GM21360 (cell line): ENCODE data around the gene ZNF665.
"Not testable (repeated sequence)": the region's sequence is repeated elsewhere in the genome, so short reads cannot be mapped to it uniquely, and the experiment has no call there.

Experiments
- ATAC-seq: cut with Tn5 transposase; IDR thresholded peaks from one replicate; pipeline ENCODE4 v1.9.1; 2021; ENCODE audit warnings: mild to moderate bottlenecking, moderate library complexity; ENCODE audit not compliant: unreplicated experiment

The ZNF665 gene

DNA sequence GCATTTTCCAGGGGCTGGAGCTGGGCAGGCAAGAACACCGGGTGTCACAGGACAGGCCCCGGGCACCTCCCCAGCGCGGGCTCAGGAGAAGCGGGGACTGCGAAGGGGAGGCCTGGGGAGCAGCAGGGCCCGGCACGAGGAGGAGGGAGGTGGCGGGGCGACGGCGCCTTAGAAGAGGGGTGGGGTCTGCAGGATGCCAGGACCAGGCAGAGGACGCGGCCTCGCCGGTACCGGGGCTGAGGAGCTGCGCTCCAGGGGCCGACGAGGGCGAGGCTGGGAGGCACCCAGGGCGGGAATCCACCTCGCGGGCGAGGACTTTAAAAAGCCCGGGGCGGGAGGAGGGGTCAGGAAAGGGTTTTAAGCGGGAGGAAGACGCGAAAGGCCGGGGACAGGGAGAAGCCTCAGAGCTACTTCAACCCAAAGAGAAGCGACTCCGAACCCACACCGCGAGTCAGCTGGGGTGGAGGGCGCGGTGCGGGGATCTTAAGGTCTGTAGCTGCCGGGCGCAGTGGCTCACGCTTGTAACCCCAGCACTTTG is 35.0 kb downstream of the ZNF665 start:
- no peak for ATAC-seq

DNA sequence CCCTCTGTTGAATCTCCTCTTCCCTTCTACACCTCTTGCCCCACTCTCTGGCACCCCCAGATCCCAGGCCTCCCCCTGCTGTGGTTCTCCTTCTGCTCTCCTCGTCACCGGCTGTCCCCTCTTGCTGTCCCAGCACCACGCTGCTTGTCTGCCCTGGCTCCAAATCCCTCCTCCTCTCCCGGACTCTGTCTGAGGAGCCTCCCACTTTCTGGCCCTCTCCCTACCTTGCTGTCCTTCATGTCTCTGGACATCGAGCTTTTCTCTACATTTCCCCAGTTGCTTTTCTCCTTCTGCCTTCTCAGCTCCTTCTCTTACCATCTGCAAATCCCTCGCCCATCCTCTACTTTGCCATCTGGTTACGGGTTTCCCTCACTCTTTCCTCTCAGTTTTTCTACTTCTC is 35.5 kb downstream of the ZNF665 start:
- no peak for ATAC-seq

DNA sequence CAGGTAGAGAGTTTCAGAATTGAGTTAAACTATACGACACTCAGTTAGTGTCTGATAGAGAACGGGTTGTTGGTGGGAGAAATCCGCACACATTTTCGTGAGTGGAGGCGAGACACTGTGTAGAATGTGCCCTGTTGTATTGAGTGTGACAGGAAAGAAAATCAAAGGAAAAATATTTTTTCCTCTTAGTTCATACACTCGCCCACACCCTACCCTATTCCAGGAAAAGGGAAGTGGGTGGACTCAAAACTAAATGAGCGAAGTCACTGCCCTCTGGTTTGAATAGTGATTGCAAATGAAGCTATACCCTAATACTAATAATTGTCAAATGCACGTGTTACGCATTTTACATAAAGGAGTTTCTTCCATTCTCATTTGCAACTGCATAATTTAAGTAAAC is 36.3 kb downstream of the ZNF665 start:
- ATAC-seq, result no peak

DNA sequence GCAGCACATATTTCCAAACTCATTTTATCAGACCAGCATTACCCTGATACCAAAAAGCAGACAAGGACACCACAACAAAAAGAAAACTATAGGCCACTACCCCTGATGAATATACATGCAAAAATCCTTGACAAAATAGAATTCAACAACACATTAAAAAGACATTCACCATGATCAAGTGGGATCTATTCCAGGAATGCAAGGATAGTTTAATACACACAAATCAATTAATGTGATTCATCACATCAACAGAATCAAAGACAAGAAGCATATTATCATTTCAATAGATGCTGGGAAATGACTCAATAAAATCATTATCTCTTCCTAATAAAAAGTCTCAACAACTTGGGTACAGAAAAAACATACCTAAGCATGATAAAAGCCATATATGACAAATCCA is 45.5 kb downstream of the ZNF665 start:
- ATAC-seq, result no peak

- no peak for ATAC-seq
These were observed 52.8 kb downstream of the ZNF665 start for GRCh38 chr19:53140351-53140750.

DNA sequence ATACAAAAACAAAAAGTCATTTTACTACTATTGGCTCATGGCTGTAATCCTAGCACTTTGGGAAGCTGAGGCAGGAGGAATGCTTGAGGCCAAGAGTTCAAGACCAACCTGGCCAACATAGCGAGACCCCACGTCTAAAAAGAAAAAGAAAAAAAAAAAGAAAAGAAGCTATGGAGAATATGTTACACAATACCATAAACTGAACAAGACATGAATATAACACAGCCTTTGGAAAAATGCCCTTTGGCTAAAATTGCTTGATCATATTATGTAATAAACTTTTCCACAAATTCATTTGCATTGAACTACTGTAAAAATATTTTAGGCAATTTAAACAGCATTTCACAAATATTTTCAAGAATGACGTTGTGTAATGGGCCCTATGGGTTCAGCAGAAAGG is 56.7 kb downstream of the ZNF665 start:
- no peak for ATAC-seq

GRCh38 chr19:53132141-53132991 is 60.8 kb downstream of the ZNF665 start, which contains the start of gene ZNF415:
Gene ZNF415 (minus strand): TSS chr19:53132910. CDS start chr19:53122676, 10,234 bp downstream.
- no peak for ATAC-seq

DNA sequence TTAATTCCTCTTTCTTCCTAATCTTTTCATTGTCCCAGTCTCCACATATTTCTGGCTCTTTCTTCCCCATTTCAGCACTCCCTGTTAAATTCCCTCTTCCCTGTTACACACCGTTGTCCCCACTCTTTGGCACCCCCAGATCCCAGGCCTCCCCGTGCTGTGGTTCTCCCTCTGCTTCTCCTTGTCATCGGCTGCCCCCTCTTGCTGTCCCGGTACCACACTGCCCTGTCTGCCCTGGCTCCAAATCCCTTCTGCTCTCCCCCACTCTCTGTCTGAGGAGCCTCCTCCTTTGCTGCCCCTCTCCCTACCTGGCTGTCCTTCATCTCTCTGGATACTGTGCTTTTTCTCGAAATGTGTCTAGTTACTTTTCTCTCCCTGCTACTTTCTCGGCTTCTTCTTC is 61.4 kb downstream of the ZNF665 start:
- no peak for ATAC-seq

GRCh38 chr19:53131085-53131590 is 62.0 kb downstream of the ZNF665 start:
- no peak for ATAC-seq

- ATAC-seq, result no peak
These were observed 62.7 kb downstream of the ZNF665 start for GRCh38 chr19:53130506-53130905.

- ATAC-seq, result not testable (repeated sequence)
These were observed 66.2 kb downstream of the ZNF665 start for GRCh38 chr19:53126733-53127526.

- ATAC-seq, result no peak
These were observed 69.8 kb downstream of the ZNF665 start for GRCh38 chr19:53123400-53123799.
